Activated CD4-positive, CD25-positive, alpha-beta regulatory T cell treated with anti-CD3 and anti-CD28 coated beads, Interleukin-2, amount 50 U/mL, for 72 hours (primary cell): ENCODE results near the gene OCA2.

Source experiments
- DNase-seq: peaks from one replicate; pipeline ENCODE4 v3.0.0; 2021

OCA2 gene

DNA sequence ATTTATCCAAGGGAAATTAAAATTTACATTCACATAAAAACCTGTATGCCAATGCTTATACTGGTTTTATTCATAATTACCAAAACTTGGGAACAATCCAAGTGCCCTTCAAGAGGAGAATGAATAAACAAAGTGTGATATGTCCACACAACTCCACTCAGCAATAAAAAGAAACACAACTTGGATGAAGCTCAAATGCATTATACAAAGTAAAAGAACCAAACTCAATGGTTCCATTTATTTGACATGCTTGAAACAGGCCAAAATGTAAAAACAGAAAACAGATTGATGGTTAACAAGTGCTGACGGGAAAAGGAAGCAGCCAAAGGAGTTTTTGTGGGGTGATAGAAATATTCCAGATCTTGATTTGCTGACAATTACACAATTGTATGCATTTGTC is 23.5 kb downstream of the OCA2 start:
- no peak for DNase-seq

DNA sequence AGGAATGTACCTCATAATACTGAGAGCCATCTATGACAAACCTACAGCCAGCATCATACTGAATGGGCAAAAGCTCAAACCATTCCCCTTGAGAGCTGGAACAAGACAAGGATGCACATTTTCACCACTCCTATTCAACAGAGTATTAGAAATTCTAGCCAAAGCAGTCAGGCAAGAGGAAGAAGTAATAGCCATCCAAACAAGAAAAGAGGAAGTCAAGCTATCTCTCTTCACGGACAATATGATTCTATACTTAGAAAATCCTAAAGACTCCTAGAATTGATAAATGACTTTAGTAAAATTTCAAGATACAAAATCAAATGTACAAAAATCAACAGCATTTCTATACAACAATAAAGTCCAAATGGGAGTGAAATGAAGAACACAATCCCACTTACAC is 30.2 kb downstream of the OCA2 start:
- DNase-seq, result no peak

DNA sequence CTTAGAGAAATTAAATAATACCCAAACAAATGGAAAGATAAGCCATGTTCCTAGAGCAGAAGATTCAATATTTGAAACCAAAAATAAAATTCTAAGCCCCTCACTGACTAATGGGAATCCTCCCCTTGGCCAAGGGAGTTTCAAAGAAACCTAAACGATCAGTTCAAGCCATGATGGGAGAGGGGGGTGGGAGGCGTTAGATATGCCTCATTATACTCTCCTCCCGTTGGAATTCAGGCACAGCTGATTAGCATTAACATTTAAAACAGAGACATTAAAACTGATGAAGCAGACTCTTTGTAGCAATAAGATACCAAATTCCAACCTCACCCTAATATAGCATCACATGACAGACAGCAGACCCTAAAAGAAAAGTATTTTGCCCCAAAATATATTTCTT is 32.9 kb downstream of the OCA2 start:
- DNase-seq, result no peak

DNA sequence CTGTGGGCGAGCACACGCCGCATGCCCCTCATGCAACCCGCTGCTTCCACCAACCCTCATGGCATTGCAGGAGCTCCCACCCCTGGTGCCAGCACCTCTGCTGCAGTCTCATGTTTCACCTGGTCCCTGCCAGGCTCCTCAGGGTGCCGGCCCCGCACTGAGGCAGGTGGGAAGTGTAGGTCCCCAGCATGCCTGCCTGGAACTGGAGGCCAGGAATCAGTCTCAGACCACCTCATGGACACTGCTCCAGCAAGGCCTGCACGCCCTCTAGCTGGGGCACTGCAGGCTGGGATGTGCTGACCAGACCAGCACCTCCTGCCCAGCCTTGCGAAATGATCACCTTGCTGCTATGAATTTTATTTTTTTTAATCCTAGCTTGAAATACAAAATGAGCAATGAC is 39.1 kb downstream of the OCA2 start:
- no peak for DNase-seq

DNA sequence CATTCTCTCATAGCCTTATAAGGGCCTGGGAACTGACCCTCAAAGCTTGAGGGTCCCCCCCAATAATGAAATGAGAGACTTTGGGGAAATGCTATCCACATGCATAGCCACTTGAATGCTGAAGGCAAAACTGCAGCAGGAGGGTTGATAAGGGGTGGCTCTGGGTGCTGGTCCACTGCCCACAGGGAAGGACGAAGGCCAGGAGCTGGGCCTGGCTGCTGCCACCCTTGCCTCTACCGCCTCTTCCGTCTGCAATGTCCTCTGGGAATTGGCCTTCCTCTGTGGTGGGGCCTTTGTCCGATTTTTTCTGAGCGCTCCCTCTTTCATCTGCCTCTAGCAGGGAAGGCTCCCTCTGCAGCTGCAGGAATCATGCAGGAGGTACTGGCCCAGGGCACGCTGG is 41.0 kb downstream of the OCA2 start:
- no peak for DNase-seq

- no peak for DNase-seq
Measured at GRCh38 chr15:28051955-28052633, 47.0 kb downstream of the OCA2 start.

DNA sequence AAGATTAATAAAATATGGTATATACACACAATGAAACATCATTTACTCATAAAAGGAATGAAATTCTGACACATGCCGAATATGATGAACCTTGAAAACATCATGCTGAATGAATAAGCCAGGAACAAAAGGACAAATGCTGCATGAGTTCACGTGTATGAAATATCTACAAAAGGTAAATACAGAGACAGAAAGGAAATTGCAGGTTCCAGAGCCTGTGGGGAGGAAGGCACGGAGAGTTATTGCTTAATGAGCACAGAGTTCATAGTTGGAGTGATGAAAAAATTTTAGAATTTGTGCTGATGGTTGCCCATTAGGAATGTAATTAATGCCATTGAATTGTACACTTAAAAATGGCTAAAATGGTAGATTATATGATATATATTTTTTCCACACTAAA is 49.5 kb downstream of the OCA2 start:
- no peak for DNase-seq

DNA sequence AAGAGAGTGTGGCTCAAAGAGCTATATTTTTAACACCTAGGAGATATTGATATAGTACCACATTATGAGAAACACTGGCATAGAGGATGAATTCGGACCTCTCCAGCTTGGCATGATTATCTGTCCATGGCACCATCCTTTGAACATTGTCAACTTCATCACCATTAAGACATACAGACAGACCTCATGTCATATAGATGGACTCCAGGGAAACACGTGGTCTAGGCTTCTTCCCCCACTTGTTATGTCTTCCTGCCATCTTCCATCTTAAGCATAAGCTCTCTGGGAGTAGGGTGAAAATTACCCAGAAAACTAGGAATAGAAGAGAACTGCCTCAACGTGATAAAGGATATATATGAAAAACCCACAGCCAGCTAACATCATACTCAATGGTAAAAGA is 51.8 kb downstream of the OCA2 start:
- DNase-seq, result no peak

DNA sequence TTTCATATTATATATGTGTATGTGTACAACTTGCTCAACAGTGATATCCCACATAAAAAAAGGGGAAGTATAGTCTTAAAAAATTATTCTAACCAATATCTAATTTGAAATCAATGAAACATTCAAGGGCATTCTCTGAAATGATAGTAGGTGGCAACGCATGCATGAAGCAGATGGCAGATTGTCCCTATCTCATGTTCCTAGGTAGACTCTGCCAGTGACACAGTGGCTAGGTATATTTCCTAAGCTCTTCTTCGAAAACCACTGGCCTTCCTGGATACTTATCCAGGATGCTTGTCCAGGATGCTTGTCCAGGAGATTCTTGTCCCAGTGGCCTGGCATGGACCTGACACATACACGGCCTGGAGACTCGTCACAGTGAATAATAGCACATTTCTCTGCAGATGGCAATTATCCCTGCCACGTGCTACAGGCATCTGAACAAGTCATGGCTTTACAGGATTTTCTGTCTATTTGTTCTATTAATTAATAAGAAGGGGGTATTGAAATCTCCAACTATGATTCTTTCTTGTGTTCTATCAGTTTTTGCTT is 54.9 kb downstream of the OCA2 start:
- no peak for DNase-seq

DNA sequence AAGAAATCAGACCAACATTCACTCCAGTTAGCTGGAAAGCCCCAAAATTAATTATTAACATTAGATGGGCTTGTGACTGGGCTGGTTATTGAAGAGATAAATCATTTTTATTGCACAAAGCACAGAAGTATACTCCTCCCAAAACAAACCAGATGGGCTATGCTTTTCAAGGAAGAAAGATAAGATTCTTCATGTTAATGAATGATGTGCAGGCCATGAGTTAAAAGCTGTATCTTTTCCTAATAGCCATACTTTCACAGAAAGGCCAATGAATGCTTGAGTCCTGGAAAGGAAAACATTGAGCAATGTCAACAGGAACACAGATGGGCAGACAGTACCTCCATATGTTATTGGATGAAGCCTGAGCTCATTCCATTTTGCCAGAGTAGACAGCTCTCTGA is 55.4 kb downstream of the OCA2 start:
- DNase-seq, result no peak

DNA sequence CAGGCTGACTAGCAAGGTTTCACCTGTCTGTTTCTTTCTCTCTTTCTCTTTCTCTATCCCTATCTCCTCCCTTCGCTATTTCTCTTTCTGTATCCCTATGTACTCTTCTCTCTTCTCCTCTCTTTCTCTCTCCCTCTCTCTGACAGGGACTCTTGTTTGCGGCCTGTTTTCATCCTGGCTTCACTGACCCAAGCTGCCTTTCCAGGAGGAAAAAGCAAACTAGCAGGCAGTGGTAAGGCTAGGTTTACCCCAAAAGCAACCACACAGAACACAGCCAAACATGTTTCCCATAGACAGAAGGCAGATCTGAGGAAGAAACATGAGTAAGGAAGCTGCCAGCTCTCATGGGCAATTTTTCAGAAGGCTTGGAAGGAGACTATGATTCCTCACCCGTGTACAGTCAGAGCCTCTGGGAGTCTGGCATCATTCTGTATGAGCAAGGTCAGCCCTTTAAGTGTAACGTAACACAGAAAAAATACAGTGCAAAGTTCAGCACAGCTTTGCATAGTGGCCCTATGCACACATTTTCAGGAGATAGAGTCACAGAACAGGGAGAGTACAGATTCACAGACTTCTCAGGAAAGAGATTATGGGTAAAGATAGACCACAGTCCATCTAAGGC is 61.0 kb downstream of the OCA2 start:
- DNase-seq, result no peak

DNA sequence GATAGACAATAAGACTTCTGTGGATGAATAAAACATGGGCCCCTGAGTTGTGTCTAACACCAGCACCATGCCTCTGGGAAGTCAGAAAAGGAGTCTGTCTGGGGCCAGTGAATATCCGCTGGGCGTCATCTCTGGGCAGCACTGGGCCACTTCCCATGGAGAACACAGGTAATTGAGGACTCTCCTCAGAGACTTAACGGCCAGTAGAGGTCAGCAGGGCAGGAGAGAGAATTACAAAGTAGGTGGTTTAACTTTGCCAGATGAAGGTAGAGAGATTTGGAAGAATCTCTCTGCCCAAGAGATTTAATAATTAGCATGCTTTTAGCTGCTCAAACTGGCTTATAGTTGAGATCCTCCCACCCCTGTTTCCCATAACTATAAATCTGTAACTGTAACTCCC is 65.7 kb downstream of the OCA2 start:
- no peak for DNase-seq

DNA sequence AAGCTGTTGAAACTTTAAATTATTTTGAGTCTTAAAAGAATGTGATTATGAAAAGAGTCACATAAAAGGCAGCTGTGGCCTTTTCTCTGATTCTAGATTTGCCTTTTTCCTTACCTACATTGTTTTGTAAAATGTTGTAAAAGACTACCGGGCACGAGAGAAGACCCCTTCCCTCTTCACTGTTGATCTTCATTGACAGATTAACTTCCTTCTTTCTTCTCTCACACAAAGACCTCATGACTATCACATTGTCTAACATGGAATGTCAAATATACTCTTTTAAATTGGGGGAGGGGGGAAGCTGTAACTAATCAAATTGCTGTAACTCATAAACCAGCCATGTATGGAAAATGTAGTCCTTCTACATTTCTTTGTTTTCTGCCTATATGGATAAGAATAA is 68.3 kb downstream of the OCA2 start:
- no peak for DNase-seq

GRCh38 chr15:28027714-28028076 is 71.4 kb downstream of the OCA2 start:
- no peak for DNase-seq

GRCh38 chr15:28026764-28027713 is 72.1 kb downstream of the OCA2 start:
- DNase-seq, result no peak

DNA sequence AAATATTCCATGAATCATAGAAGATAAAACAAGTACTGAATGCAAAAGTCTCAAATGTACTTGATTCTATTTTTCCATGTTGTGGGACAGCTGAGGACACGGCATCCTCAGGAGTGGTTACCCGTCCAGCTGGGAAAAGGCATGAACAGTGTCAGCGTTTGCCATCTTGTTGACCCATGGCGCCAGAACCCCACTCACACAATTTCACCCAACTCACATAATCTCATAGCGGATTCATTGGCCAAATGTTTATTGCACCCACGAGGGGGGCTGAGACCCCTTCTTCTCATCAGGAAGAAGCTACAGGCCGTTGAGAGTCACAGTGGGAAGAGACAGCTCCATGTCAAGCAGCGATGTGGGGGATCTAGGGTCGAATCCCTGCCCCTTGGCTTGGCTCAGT is 72.9 kb downstream of the OCA2 start:
- no peak for DNase-seq

DNA sequence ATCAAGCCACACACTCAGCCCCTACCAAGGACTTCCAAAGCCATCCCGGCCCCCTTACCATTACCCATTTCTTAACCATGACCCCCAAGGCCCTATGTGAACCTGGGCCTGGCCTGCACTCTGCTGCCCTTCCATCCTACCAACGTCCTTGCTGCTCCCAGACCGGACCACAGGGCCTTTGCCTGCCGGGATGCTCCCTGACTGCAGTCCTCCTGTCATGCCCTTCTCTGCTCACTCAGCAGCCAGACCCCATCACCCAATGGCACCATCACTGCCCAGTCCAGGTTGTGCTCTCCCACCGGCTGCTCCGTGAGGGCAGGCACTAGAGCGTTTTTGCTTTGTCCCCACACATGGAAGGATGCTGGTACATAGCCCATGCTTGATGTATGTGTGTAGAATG is 73.7 kb downstream of the OCA2 start:
- no peak for DNase-seq

DNA sequence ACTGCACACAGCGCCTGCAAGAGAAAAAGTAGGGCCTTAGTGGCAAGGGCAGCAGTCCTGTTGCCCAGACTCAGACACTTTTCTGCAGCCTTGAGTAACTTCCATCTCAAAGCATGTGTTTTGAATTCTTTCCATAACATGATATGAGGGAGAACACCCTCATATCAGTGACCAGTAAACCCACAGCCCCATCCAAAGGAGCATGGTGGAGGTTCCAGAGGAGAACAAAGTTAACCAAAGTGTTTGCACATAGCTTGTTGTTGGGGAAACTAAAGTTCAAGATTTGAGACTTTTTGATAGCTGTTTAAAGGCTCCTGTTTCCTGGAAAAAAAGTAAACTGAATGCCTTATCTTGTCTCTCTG is 74.2 kb downstream of the OCA2 start:
- DNase-seq, result no peak

DNA sequence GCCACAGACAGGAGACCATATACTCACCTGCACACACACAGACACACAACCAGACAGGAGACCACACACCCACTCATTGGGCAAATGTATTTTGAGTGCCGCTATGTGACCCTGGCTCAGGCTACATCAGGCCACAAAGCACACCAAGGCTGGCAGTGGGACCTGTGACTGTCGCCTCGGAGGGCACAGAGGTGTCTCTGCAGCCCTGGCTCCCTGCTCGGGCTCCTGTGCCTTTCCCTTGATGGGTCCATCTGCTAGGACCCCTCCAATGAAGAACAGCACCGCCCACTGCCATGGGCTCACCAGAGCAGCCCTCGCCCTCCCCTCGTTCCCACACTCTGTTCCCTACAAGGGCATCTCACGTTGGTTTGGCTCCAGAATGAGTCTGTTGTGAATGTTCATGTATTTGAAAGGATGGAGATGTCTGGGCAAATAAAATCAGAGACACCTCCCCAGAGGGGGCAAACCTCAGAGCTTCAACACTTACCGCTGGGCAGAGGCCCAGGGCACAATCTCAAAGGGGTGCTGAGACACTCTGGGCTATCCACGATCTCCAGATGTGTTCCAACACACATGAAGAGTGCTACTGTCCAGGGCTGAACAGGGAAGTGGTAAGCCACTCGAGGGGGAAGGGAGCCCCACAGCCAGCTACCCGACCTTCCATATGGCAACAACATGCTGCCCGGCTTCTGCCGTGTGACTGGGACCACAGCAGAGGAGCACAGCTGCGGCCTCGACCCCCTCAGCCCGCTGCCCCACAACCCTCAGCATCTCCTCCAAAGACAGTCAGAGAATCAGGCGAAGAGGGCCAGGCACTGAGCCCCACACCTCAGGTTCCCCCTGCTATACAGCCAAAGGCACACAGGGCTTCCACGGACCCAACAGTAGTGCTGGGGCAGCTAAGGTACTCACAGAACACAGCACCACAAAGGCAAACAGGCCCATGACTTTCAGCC is 74.9 kb downstream of the OCA2 start:
- no peak for DNase-seq

GRCh38 chr15:28023422-28023821 is 75.7 kb downstream of the OCA2 start:
- no peak for DNase-seq

GRCh38 chr15:28022961-28023360 is 76.2 kb downstream of the OCA2 start:
- DNase-seq, result no peak

DNA sequence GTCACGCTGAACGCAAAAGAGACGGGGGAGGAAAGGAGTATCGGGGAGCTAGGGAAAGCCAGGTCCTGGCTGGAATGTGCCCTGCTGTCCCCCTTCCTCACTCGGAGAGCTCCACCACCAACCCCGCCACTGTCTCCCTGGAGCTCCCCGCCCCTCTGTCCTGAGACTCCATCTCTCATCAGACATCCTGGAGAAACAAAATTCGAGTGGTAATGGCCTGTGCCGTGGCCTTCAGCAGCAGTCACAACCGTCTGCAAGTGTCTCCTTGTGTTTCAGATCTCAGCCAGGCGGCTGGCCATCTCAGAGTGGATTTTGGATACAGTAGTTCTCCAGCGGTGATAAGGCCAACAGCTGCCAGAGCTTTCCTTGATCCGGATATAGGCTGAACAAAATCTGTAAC is 76.9 kb downstream of the OCA2 start:
- no peak for DNase-seq
